HG02870 (cell line): ENCODE results near the gene AGAP5.
"Not testable (repeated sequence)": the region's sequence is repeated elsewhere in the genome, so short reads cannot be mapped to it uniquely, and the experiment has no call there.

Source experiments
- ATAC-seq: cut with Tn5 transposase; IDR thresholded peaks from one replicate; pipeline ENCODE4 v1.9.1; 2021; ENCODE audit warnings: mild to moderate bottlenecking, moderate library complexity; ENCODE audit not compliant: unreplicated experiment

AGAP5 gene

GRCh38 chr10:73715179-73716156, 17.6 kb upstream of the AGAP5 start:
- not testable (repeated sequence) for ATAC-seq

- ATAC-seq: not testable (repeated sequence)
Observed at GRCh38 chr10:73714483-73714882, 16.6 kb upstream of the AGAP5 start.

GRCh38 chr10:73713912-73714311, 16.0 kb upstream of the AGAP5 start:
- ATAC-seq: not testable (repeated sequence)

- ATAC-seq: not testable (repeated sequence)
Observed at GRCh38 chr10:73711683-73712082, 13.8 kb upstream of the AGAP5 start.

GRCh38 chr10:73708122-73708521, 10.2 kb upstream of the AGAP5 start:
- not testable (repeated sequence) for ATAC-seq

- ATAC-seq: not testable (repeated sequence)
Observed at GRCh38 chr10:73707628-73708027, 9.7 kb upstream of the AGAP5 start.

GRCh38 chr10:73706488-73706887, 8.6 kb upstream of the AGAP5 start:
- ATAC-seq: not testable (repeated sequence)

- ATAC-seq: not testable (repeated sequence)
Observed at GRCh38 chr10:73705506-73706072, 7.7 kb upstream of the AGAP5 start.

GRCh38 chr10:73703924-73704323, 6.0 kb upstream of the AGAP5 start:
- ATAC-seq: not testable (repeated sequence)

- not testable (repeated sequence) for ATAC-seq
Observed at GRCh38 chr10:73698819-73699218, 910 bp upstream of the AGAP5 start.

GRCh38 chr10:73695302-73695701, 2.6 kb downstream of the AGAP5 start:
- ATAC-seq: not testable (repeated sequence)

GRCh38 chr10:73690755-73691154, 7.2 kb downstream of the AGAP5 start:
- not testable (repeated sequence) for ATAC-seq

- ATAC-seq: not testable (repeated sequence)
Observed at GRCh38 chr10:73689596-73689995, 8.3 kb downstream of the AGAP5 start.

- not testable (repeated sequence) for ATAC-seq
Observed at GRCh38 chr10:73687641-73688040, 10.3 kb downstream of the AGAP5 start.

GRCh38 chr10:73674546-73674945, 23.4 kb downstream of the AGAP5 start:
- not testable (repeated sequence) for ATAC-seq

GRCh38 chr10:73668378-73668777, 29.5 kb downstream of the AGAP5 start:
- not testable (repeated sequence) for ATAC-seq

- ATAC-seq: not testable (repeated sequence)
Observed at GRCh38 chr10:73666153-73666809, 31.6 kb downstream of the AGAP5 start.

GRCh38 chr10:73665581-73665980, 32.3 kb downstream of the AGAP5 start:
- ATAC-seq: not testable (repeated sequence)

GRCh38 chr10:73664156-73665040, 33.5 kb downstream of the AGAP5 start:
- ATAC-seq: not testable (repeated sequence)

GRCh38 chr10:73663621-73664020, 34.3 kb downstream of the AGAP5 start:
- not testable (repeated sequence) for ATAC-seq
